ENCODE data around the gene TEKT3.

Gene TEKT3

DNA sequence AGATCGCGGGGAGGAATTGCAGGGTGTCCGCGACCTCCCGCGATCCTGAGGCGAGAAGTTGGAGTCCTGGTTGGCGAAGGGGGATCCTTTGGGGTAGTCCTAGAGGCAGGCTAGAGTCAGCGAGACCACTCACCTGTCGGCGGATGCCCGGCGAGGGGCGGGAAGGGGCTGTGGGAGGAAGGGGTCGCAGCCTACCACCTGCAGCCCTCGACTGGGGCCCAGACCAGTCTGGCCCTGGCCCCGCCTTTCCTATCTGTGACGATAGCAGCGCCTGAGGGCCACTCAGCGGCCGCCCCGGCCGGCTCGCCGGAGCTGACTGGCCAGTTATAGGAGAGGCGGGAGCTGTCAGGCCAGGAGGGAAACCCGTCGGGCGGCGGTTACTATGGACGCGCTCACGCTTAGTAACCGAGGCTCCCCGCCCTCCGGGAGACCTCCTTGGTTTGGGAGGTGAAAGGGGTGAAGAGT, at the start of gene TEKT3:
TEKT3 (minus strand) TSS at position 213 of the 465 bp plus-strand sequence. CDS start 10,012 bp downstream, outside the sequence.
- DNase-seq, result peak; percentile 64

DNA sequence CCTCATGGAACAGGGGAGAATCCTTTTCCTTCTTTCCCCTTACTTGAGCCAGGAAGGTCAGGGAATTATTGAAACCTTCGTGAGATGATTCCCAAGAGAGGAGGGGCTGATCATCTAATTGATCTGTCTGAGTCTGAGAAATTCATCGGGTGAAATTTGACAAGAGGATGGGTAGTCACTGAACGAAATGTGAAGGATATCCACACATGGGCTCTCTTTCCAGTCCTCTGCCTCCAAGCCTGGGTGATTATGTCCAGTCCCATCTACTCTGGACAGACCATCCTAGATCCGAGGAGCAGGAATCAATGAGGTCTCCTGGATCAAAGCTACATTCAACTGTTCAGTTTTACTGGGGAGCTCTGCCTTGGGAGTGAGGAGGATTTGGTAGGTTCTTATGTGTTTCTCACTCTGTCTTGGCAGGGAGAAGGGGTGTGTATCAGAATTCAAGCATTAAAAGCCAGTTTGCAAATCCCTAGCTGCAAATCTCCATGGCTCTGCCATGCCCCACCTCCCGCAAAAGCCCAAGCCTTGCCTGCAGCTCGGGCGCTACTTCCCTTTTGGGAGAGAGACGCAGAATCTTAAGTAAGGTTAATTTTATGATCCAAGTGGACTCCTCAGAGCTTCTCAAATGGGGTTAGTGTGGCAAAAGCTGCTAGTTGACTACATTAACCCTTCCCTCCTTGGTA, 47.1 kb upstream of the TEKT3 start:
- DNase-seq, result no peak

DNA sequence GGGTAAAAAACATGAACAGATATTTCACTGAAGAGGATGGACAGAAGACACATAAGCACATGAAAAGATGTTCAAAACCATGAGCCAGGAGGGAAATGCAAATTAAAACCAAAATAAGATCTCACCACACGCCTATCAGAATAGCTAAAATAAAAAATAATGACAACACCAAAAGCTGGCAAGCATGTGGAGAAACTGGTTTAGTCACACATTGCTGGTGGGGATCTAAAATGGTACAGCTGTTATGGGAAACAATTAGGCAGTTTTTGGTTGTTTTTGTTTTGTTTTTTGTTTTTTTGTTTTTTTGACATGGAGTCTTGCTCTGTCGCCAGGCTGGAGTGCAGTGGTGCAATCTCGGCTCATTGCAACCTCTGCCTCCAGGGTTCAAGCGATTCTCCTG, 44.7 kb upstream of the TEKT3 start:
- DNase-seq, result no peak

DNA sequence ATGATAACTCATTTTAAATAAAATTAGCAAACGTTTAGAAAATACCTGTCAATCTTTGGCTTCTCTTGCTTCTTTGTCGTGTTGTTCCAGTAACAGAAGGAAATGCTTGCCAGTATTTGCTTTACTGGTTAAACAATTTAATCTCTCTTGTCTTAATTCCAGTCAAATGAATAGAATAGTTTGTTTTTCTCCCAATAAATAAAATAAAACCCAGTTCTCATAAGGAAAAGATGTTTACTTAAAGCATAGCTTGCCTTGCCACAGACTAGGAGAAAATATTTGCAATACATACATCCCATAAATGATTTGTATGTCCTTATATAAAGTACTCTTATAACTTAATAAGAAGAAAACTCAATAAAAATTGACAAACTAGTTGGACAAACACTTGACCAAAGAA, 43.9 kb upstream of the TEKT3 start:
- DNase-seq, result no peak

DNA sequence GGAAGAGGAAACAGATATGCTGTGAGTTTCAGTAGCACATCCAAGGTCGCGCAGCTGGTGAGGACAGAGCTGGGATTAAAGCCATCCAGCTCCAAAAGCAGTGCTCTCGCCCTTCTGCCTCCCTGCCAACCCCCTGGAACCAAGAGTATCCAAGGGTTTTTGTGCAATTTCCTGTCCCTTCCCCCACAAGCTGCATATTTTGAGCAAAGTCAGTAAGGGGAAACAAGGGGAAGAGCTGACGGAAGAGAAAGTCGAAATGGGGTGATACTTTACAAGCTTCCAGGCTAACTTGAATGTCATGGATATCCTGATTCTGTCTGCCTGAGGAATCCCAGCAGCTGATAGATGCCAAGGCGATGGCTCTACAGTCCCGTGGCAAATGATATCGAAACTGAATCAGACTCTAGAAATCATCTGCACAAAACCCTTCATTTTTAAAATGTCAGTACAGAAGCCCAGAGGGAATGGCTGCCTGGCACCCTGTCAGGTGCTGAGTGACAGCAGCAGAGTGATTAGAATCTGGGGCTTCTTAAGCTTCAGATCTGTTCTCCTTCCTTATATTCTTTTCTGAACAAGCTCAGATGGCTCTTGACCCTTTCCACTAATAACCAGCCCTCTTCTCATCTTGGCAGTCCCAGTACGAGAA, 42.9 kb upstream of the TEKT3 start:
- no peak for DNase-seq

DNA sequence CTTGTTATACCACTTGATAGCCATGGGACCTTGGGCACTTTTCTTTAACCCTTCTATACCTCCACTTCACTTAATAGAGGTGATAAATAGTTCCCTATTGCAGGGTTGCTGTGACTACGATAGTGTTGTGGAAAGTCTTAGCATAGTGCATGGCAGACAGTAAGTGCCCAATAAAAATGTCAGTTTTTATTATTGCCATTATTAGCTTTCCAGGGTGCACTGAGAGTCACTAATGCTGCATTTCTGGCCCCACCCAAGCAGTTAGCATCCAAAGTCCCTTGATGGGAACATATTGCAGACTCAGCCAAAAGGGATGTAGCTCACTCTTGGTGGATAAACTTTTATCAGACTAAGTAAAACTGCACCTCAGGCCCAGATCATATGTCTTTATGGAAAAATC, 41.5 kb upstream of the TEKT3 start:
- DNase-seq, result no peak

DNA sequence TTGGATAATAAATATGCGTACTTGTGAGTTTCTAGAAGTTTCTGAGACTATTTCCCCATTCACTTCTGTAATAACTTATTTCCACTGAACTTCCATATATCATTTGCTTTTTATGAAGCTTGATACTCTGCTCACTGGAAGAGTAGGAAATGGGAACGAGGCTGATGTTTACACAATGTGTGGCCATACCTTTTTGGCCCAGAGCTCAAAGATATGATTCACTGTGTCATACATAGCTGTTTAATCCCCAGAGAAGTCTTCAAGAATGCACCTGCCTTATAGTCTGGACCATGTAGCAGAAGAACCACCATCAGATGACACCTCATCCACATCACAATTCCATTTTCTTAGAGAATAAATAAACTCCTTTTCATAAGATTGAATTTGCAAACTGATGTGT, 40.3 kb upstream of the TEKT3 start:
- no peak for DNase-seq

DNA sequence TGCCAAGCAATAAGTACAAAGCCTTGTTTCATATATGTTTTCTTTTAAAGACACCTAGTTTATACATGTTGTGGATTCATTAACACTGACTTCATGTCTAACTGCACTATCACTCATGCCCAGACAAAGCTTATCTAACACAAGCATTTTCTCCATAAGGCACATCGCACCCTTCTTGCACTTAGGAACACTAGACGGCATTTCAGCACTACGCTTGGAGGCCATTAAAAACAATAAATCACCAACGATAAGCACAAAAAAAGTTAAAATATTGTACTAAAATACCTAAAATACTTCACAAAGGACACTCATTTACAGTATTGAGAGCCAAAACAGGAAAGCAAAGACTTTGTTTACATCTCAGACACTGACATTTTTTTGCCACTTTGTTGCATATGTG, 39.0 kb upstream of the TEKT3 start:
- DNase-seq, result no peak

DNA sequence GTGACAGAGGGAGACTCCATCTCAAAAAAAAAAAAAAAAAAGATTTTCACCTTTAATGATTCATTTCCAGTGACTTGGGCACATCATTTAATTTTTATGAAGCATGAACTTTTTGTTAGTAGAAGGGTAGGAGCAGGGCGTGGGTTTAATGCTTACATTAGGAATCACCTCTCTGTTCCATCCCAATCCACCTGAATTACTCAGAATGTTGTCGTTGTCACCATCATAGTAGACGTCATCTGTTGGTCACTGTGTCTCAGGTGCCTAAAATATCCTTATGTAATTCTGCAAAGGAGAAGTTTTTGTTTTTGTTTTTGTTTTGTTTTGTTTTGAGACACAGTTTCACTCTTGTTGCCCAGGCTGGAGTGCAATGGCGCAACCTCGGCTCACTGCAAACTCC, 38.3 kb upstream of the TEKT3 start:
- no peak for DNase-seq

DNA sequence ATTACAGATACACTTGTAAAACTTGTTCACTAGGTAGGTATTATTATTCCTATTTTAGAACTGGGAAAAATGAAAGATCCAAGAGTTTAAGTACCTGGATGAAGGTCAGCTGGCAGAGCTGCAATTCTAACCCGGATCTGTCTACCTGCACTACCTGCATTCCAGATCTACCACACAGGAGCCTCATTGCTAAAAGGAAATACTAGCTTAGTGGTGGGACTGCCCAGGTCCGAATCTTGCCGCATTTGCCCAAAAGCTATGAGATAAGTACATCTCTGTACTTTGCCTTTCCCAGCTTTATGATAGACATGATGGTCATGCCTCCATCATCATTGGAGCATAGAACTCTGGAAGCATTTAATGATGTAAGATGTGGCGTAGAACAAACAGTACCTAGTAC, 36.8 kb upstream of the TEKT3 start:
- no peak for DNase-seq

DNA sequence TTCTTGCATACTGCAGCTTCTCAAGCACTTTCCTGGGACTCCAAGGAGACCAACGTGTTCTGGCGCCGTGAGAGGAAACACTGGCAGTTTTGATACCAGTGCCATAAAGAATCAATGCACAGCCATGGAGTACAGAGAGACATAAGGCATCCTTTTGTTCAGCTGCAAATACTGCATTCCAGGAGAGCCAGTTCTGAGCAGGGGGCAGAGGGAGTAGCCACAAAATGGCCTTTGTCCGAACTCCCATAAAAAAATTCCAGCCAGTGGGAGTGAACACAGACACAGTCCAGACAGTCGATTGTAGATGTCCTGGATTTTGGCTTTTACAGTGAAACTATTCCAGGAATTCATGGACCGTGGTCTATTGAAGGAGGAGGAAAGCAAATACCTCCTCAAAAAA, 36.2 kb upstream of the TEKT3 start:
- no peak for DNase-seq

DNA sequence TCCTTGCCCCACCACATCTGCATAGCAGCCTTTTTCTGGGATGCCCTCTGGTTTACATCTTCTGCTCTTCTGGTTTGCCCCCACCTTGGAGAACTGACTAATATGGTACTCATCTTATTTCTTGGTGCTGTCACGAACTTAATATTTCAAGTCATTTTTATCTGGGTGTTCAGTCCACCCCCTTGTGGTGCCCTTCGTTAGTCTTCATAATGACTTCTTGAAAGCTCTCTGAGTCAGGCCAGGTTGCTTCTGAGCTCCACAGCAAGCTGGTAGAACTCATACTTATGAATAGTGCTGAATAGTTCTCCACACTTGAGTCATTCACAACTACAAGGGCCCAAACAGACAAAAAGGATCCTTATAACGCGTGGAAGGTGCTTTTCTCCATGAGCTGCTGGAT, 35.8 kb upstream of the TEKT3 start:
- DNase-seq, result no peak

DNA sequence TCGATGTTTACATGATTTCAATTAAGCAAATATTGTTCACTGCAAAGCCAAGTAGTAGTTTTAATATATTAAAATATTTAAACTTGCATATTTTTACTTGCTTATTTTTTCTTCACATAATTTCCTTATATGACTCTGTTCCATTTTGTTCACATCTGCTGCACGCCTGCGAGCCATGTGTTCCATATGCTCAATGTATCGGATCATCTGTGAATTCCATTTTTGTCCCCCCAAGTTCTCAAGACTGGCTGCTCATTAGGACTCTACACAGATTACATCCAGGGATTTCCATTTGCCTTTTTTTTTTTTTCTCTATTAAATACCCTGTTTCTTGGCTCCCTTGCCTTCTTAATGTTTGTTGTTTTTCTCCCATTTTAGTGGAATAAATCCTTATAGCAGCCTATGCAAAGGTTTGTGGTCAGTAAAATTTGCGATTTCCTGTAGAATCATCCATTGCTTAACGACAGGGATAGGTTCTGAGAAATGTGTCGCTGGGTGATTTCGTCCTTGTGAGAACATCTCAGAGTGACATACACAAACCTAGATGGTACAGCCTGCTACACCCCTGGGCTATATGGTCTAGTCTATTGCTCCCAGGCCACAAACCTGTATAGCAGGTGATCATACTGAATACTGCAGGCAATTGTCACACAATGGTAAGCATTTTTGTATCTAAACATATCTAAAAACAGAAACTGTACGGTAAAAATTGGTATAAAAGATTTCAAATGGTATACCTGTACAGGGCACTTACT, 30.2 kb upstream of the TEKT3 start:
- DNase-seq, result no peak

DNA sequence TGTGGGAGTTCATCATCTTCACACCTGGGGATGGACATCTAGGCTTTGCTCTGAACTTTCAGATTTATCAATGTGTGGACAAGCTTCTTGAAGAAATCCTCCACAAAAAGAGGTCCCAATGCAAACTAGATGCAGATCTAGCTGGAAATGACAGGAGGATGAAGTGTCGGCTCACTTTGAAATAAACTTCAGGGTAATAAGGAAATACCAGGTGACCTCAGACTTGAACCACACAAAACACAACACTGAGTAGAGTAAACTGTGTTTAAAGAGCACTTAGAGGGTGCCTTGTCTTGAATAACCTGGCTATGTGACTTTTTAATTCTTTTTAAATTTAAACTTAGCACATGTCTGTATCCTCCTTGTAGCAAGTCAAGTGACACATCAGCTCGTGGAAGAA, 27.2 kb upstream of the TEKT3 start:
- DNase-seq, result no peak

DNA sequence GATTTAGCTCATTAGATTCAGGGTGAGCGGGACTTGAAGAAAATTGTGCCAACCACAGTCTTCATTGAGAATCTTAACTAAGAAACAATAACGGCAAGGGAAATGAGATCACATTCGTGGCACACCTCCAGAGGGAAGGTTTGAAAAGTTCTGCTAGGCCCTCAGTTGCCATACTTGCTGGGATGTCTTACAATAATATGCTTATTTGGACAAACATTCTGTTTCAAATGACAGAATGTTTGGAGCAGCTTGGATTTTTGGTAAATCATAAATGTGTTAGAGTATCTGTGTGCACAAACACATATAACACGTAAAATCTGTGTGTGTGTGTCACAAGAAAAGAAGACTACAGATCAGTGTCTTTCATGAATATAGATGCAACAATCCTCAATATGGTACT, 24.6 kb upstream of the TEKT3 start:
- DNase-seq, result no peak

DNA sequence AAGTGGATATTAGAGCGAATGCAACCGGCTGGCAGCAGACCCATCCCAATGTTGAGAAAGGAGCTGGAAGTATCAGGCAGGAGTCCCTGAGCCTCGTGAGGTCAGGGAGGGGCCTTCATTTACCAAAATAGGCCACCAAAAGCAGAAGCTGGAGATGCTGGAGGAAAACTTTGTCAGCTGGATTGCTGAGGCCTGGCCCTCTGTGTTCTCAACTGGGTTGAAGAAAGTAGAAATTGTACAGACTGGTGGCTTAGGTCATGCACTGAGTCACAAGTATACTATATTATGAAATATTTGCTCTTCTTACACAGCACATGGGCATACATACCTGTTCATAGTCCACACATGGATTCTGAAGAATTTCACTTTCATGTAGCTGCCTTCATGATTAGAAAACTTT, 23.2 kb upstream of the TEKT3 start:
- DNase-seq, result no peak

DNA sequence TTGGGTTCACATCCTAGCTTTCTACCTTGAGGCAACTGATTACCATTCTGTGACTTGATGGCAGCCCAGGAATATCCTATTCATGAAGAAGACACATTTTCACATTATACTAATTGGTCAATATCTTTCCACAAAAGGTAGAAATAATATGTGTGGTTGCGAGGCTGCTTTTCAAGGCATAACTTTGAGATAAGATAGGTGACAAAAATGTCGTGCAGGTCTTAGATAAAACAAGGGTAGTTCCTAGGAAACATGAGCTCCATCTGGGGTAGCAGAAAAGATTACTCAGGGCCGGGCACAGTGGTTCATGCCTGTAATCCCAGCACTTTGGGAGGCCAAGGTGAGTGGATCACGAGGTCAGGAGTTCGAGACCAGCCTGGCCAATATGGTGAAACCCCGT, 22.3 kb upstream of the TEKT3 start:
- no peak for DNase-seq

DNA sequence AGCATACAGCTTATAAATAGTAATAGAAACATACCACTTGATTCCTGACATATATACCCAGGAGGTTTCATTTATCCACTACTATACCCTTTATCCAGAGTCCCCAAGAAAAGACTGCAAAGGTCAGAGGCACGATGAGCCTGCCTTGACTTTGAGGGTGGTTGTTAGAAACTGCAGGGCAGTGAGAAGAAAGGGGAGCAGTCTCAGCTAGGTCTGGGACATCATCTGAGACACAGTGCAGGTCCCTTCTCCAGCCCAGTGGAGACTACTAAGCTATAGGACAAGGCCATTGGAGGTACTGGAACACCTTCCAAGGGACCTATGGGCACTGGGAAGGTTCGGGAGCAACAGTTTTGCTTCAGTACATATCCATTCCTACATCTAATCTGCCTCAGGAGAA, 20.2 kb upstream of the TEKT3 start:
- no peak for DNase-seq

DNA sequence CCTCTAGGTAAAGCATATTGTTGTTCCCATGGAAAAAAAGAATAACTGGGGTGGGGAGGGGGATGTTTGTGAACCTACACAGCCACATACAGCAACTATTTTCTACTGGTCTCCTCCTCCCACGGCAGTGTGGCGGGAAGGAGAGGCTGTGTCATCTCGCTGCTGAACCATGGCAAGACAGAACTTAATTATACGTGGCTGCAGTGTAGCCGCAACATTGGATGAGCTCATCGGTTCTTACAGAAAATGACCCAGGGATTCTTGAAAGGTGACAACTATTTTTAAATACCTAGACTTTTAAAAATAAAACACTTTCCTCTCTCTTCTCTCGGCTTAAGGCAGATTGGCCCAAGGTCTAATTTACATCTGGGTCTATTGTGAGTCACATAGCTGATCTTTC, 19.8 kb upstream of the TEKT3 start:
- no peak for DNase-seq

DNA sequence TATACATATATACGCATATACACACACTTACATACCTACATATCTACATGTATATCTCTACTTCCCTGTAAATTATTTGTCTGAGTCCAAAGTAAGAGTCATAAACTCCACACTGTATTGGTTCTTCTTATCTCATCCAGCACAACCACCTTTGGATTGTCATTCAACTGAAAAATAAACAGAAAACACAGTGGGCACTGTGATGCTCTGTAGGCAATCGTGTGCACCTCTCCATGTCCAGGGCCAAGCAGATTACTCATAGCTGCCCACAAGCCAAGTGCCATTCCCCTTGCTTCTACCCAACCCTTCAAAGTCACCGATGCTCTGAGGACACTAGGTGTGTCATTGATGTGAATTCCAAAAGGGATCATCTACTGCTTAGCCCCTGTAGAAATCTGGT, 12.9 kb upstream of the TEKT3 start:
- DNase-seq, result no peak

DNA sequence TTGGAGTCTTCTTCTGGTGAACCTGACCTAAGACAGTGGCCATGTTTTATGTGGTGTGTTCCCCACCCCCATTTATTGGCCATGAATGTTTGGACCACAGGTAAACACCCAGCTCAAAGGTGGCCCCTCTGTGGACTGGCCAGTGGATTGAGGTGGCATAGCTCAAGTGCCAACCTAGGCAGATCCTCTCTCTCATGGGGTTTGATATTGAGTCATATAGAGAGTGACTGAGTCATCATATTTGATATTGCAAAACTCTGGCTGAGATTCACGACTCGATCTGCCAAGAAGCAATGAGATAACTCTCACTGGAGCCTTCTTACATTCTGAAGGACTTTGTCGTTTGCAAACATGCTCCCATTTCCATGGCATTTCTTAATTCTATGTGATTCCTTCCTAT, 10.5 kb upstream of the TEKT3 start:
- no peak for DNase-seq

DNA sequence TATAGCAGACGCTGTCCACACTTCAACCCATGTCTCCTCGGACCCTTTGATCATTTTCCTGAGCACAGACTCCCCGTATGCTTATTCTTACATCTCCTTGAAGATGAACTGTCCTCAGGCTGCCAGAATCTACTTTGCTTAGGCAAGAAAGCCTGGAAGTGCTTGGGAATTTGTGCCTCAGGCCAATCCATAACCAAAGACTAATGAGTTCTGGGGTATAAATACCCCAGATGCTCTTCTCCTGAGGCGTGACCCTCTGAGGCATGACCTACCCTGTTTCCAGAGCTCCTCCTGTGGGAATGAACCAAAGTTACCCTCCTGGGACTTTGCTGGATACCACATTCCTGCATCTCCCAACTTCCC, 10.1 kb upstream of the TEKT3 start:
- DNase-seq, result no peak

DNA sequence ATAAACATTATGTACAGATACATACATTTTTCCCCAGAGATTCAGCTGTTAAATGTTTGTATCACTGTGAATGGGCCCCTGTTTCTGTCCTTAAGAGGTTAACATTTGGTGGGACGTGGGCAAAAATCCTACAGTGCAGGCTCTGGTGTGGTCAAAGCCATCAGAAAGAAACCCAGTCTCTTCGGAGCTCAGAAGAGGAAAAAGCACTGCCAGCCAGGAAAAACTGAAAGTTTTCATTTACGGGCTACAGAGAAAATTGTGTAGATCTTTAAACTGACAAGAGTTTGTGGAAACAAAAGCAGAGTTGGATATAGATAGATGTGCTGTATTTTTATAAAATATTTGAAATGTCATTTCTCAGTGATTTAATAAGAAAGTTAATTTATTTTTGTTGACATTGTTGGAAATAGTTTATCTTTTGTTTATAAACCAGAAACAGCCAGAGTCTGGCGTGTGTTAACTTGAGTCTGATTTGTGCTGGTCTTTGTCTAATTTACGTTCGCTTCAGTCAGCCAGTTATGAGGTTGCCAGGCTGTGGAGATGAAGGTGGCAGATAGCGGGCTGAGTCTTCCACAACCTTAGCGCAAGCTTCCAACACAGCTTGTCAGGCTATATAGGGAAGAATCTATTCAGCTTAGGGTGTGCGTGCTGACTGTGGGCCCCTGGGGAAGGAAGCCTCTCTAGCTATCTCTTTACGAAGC, 9.5 kb upstream of the TEKT3 start:
- DNase-seq, result no peak

DNA sequence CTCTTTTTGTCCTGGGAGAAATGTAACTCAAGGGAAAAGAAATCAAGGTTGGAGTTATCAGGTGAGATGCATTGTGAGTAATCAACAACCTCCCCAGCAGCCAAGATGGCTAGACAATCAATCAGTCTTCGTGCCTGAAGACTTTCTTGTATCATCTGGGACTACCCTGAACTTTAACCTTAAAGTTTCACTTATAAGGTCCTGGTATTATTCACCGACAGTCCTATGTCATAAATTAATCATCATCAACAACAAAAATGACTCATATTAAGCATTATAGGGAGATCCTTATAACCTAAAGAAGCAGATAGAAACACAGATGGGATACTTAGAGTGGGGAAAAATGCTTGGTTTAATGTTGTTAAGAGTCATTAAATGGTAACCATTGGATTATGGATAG, 7.7 kb upstream of the TEKT3 start:
- DNase-seq, result no peak
